COLO668 (cell line): Measurements from ENCODE around the gene GRIK3.

Experiments
- DNase-seq: peaks from one replicate; lab custom pipeline; 2025; ENCODE audit not compliant: unreplicated experiment; lab: John Stamatoyannopoulos, UW

Gene GRIK3

GRCh38 chr1:37017720-37018119 is 16.6 kb downstream of the GRIK3 start:
- DNase-seq: no peak

DNA sequence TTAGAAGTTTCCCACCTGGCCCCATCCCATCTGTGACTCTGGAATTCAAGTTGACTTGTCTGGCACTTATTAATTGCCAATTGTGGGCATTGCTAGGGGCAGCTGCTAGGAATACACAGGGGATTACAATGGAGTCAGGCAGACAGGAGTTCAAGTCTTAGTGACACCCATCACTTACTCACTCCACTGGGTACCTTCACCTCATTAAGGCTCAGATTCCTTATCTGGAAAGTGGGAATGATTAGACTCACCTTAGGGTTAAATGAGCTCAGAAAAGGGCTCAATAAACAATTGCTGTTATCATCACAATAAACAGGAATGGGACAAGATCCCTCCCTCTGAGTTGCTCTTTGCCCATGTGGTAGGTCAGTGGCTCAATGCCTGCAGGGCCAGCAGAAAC is 18.2 kb downstream of the GRIK3 start:
- DNase-seq: no peak

DNA sequence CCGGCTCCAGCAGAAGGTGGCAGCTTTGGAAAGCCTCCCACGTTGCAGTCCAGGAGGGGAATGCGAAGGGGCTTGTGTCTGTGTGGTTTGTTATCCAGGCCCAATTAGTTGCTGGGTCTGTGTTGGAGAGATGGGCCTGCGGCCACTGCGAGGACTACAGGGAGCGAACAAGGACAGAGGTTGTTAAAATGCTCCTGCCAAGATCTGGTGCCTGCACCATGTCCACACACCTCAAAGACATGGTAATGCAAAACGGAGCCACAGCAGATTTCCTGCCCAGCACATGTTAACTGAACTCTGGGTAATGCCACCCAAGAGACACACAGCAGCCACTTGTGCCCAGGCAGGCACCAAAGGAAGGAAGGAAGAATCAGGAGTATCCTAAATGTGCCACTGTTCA is 18.6 kb downstream of the GRIK3 start:
- DNase-seq: no peak

- DNase-seq: no peak
Measured at GRCh38 chr1:37012226-37012625, 22.1 kb downstream of the GRIK3 start.

GRCh38 chr1:37010011-37010410 is 24.3 kb downstream of the GRIK3 start:
- no peak for DNase-seq

- DNase-seq: no peak
Measured at GRCh38 chr1:37009521-37009920, 24.8 kb downstream of the GRIK3 start.

GRCh38 chr1:37006132-37006868 is 28.0 kb downstream of the GRIK3 start:
- no peak for DNase-seq

GRCh38 chr1:37002898-37003297 is 31.4 kb downstream of the GRIK3 start:
- DNase-seq: no peak

GRCh38 chr1:37001703-37002102 is 32.6 kb downstream of the GRIK3 start:
- DNase-seq: no peak

GRCh38 chr1:36996106-36996505 is 38.2 kb downstream of the GRIK3 start:
- no peak for DNase-seq

DNA sequence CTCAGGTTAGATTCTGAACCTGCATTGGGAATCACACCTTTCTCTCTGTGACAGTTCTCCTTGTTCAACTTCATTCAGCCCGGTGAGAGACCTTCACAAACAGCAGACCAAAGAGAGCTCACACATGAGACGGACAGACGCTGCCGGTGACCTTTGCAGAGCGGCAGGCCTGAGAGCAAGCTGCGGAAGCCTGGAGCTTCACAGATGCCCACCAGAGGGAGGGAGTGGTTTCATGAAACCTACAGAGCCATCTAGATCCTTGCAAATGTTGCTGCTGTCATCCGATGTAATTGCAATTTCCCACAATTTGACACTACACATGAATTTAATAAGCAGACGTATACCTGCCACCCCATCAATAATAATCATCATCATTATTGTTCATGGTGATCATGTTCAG is 39.4 kb downstream of the GRIK3 start:
- no peak for DNase-seq

DNA sequence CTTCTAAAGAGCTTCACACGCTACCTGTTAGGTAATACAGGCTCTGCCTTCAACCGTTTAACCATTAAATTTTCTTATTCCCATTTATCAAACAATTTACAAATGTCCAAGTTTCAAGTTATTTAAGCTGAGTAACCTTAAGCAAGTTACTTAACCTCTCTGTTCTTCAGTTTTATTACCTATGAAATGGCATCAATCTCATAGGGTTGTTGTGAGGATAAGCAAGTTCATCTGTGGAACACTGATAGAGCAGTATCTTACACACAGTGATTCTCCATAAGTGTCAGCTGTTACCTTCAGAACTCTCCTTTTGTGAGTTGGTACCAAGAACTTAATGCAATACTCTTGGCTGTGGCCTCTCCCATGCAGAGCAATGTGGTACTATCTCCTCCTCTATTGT is 40.0 kb downstream of the GRIK3 start:
- DNase-seq: no peak

- DNase-seq: no peak
Measured at GRCh38 chr1:36992139-36992943, 42.0 kb downstream of the GRIK3 start.

DNA sequence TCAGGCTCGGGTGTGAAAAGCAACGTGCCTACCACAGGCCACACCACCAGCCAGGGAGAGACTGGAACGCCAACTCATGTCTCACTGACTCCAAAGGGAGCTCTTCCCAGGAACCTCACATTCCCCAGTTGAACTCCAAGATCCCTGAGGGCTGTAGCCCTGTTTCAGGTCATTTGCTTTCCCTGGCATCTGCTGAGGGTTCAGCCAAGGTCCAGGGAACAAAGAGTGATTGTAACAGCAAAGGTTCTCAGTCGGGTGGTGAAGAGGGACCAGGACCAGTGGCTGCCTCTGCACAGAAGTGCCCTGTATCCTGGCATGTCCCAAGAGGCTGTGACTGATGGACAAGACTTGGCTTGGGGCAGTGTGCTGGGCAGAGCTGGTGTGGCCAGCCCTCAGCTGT is 42.8 kb downstream of the GRIK3 start:
- DNase-seq: no peak

DNA sequence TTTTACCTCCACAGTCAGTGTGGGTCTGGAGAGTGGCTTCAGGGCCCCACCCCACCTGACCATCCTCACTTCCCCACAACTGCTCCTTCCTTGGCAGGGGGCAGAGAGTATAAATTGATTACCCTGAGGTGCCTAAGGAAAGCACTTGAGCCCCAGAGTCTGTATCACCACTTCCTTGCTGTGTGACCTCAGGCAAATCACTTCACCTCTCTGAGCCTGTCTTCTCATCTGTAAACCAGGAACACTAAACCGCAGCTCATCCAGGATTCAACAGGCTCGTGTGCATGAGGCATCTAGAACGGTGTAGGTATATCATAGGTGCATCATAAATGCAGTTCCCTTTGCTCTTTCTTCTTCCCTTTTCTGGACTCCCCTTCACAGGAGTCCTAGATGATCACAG is 43.4 kb downstream of the GRIK3 start:
- DNase-seq: no peak

GRCh38 chr1:36989241-36989640 is 45.1 kb downstream of the GRIK3 start:
- DNase-seq: no peak

GRCh38 chr1:36988741-36989193 is 45.5 kb downstream of the GRIK3 start:
- DNase-seq: no peak

- no peak for DNase-seq
Measured at GRCh38 chr1:36988321-36988720, 46.0 kb downstream of the GRIK3 start.

DNA sequence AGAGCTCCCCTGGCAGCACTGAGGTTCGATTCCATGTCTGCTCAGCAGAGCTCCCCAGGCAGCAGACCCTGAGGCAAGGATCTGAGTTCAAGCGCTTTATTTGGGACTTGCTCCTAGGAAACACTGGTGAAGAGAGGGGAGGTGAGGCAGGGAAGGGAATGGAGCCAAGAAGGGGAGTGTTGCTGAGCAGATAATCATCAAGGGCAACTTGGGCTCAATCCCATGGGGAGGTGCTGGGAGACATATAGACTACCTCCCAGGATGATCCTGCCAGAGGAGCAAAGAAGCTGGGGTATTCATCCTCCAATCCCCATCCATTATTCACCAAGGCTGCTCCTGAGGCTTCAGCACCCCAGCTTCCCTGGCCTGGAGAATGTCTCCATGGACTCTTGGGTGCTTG is 47.0 kb downstream of the GRIK3 start:
- no peak for DNase-seq

GRCh38 chr1:36986241-36986985 is 47.9 kb downstream of the GRIK3 start:
- no peak for DNase-seq

- no peak for DNase-seq
Measured at GRCh38 chr1:36984675-36985074, 49.6 kb downstream of the GRIK3 start.

DNA sequence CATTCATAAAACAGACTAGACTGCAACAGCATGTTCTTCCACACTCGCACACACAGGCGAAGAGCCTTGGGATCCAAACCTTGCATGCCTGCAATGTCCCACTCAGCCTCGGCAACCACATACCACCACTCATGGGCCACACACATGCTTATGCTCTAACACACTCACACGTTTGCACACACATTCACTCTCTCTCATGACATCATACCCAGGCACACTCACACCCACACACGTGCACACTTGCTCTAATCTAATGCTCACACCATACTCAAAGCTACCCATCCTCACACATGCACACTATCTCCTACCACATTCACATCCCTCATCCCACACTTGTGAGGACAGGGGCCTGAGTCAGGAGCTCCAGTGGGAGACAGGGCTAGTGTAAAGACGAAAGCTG is 50.3 kb downstream of the GRIK3 start:
- no peak for DNase-seq
